ENCODE measurements around the gene CDH23.

CDH23 gene

DNA sequence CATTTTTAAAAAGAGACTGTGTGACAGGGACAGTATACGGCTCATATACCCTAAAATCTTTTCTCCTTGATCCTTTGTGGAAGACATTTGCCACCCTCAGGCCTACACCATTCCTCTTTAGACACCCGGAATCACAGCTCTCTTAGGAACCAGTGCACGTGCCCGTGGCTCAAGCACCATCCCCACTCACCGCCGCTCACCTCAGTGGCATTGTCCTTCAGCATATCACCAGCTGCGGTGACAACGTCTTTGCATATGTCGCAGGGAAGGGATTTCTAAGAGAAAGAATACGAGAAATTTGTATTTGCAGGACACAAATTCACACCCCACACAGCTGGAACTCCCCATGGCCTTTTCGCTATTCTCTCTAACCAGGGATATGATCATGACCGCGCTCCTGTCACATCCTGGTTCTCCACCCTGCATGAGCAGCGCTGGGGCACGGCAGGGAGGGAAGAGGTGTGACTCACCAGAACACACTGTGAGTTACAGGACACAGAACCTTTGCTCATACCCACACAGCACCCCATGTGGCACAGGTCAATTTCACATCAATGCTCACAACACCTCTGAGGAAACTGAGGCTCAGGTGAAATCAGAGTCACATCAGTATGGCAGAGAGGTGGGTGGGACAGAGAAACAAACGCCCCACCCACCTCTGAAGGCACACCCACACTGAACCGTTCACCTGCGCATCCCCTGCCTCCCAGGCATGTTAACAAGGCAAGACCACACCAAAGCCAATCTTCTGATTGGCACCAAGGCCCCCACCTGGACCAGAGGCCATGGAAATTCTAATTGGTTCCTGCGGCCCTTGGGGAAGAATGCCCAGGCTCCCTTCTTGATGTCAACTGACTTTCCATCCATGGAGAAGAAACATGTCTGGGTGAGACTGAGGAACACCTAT, 435.2 kb downstream of the CDH23 start:
- no peak for DNase-seq

DNA sequence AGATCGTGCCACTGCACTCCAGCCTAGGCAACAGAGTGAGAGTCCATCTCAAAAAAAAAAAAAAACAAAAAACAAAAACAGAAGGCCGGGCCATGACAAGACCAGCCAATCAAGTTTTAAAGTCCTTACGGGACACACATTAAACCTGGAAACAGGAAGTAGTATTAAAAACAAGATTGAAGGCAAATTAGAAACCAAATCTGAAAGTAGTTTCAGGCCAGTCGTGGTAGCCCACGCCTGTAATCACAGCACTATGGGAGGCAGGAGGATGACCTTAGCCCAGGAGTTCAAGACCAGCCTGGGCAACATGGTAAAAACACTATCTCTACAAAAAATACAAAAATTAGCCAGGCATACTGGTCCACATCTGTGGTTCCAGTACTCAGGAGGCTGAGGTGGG, 436.2 kb downstream of the CDH23 start:
- no peak for DNase-seq

DNA sequence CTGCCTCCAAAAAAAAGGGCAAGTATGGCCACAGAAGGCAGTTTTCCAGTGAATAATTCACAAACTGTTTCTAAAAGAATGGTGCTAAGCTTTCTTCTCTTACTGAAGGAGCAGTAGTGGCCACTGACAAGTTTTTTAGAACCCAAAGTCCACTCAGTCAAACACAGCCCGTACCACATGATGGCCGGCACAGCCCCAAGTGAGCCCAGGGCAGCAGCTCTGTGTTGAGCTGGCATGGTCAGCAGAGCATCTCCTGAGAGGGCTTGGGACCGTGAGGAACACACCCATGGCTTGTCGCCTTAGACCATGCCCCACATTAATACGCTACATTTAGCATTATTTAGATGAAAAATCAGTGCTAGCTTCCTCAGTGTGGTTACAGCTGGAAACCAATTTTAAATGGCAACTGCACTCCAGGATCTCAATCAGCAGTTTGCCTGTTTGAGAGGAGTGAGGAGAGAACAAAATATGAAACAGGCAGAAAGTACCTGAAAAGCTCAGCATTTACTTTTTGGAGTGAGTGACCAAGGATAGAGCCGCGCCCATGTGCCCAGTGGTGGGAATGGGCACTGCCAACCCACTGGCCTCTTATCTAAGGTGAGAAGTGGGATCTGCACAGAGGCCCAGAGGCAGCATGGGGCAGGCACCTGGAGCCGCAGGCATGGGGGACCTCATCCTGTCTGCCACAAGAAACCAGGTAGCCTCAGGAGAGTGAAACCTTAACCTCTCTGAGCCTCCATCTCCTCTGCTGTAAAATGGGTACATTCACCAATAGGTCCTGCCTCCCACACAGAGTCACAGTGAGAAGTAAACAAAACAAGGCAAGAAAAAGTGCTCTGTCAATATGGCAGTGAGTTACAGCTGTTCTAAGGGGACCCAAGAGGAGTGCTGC, 437.0 kb downstream of the CDH23 start:
- no peak for DNase-seq

DNA sequence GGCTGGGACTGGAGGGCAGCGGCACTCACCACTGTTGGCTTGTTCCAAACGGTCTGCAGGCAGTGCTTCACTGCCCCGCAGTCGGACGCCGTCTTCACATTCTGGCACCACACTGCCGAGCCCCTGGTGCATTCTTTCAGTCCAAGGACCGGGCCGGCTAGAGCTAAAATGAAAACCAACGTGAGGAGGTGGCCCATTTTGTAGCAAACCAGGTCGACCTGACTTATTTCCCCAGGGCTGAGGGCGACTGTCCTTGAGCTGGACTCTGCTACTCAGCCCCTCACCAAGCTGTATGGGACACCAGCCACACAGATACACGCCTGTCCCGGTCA, 437.6 kb downstream of the CDH23 start:
- DNase-seq = no peak

DNA sequence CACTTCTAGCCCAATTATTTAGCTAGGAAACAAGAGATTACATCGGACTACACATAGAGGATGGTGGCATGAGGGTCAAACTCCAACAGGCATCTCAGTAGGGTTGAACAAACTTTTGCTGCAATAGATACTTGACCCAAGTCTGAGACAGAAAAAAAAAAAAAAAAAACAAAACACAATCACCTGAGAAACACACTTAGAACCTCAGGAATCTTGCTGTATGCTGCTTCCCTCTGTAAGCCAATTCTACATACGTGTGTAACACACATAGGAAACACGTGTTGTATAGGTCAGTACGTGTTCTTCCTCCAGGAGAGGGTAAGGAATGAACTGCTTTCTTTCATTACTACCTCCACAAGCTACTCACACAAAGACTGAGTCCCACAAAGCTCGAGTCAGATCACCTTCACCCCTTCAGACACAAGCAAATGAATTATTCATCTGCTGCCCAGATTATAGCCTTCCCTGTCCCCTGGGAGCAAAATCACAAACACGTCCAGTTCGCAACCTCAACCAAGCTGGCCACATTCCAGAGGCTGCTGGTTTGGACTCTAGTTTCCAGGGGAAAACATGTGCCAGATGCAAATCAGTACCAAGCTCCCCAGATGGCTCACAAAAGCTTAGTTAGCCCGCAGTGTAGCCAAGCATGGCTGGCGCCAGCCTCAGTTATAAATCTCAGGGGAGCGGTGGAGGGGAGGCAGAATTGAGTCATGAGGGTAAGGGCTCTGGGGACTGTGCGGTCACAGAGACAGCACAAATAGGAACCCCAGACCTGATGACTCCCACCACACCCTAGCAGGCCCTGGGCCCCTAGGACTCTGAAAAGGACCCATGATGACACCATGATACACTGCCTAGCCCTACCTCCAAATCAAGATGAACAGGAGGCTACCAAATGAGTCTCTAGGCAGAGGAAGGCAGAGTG, 439.2 kb downstream of the CDH23 start:
- DNase-seq = no peak

DNA sequence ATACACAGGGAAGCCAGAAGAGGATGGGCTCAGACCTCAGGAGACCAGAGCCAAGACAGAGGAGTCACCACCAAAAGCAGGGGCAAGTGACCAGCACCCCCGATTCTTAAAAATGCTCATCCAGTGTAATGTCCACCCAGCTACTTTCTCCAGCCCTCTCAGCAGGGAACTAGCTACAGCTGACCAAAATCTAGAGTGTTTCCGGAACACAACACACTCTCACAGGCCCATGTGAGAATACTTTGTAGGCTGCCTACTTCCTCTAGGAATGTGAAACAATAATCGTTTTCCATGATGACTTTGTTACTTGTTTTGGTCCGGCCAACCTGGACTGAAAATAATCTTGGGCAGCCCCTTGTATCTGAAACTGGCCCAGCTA, 439.9 kb downstream of the CDH23 start:
- no peak for DNase-seq

DNA sequence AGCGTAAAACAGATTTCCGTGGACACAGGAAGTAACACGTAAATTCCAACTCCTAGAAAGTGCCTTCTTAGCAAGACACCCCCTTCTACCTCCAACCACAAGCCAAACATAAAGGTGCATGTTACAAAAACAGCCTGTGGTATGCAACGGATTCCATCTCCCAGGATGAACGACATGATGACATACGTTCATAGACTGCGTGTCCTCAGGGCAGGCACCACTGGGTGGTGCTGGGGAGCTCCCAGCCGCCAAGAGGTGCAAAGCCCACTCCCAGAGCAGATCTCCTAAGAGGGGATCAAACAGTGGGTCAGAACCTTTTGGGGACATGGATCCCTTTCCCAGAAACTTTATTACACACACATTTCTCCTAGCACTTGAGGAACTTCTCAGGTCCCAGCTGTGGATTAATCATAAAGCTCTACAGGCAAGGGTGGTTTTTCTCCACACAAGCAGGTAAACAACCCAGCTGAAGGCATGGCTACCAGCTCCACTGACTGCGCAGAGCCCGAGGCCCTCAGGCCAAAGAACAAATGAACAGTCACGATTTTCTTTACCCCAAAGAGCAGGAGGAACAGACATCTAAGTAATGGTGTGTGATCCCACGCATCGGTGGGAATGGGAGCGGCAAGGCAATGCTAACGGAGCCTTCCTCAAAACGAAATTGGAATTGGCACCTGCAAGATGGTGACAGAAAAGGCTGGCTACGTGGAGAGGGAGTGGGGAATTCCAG, 440.5 kb downstream of the CDH23 start:
- no peak for DNase-seq

DNA sequence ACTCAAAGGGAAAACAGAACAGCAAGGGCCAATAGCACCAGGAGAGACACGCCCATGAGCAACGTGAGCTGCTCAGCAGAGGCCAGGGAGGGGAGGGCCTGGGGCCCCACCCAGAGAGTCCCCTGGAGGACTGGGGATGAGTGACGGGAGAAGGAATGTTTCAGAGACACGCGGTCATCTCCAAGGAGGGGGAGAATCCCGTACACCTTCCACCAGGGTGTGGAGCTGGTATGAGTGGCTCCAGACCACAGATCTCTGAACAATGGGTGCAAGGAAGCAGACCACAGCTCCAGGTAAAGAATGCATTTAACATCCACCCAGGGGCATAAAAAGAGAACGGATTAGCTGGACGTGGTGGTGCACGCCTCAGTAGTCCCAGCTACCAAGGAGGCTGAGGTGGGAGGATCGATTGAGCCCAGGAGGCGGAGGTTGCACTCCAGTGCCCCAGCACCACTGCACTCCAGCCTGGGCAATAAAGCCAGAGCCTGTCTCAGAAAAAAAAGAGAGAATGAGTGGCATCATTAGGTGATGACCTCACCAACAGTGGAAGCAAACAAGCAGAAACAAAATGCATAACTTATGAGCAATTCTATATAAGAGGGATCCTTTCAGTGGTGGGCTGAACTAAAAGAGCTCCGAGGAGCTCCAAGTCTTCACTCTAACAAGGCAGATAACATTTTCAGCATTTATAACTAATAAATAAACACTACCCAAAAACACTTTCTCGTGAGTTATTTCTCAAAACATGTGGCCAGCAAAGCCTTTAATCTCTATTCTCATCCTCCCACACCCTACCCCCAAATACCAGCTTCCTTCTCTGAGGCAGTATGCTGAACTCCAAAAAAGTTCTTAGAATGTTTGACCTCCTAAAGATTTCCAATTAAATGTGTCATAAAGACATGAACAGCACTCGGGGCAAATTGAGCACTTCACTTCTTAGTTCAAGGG, 441.8 kb downstream of the CDH23 start:
- no peak for DNase-seq

DNA sequence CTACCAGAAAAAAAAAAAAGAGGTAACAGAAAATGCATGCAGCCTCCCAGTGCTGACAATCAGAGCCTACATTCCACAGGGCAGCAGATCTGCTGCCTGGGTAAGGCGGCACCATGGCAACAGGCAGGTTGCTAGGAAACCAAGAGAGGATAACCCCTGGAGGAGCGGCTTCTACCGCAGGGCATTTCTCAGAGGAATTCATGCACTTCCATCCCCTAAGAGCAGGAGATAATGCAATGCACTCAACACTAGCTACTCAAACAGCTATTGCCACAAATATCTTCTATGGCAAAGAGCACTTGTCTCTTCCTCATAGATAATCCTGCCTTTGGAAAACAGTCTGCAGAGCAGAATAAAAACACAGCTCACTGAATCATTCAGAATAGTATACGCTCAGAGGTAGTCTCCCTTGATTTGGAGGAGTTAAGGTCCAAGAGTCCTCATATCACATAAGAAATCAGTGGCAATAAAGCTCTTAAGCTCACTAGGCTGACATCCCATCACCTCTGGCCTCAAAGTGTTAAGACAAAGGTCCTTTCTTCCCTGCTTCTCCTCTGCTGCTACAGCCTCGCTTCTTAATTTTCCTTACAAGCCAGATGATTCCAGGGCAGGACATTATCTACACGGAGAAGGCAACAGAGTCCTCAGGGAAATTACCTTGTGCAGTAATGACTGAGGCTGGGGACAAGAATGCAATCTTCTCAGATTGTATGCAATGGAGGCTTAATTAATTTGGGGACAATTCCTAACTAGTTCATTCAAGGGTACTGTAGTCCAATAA, 443.6 kb downstream of the CDH23 start:
- no peak for DNase-seq

DNA sequence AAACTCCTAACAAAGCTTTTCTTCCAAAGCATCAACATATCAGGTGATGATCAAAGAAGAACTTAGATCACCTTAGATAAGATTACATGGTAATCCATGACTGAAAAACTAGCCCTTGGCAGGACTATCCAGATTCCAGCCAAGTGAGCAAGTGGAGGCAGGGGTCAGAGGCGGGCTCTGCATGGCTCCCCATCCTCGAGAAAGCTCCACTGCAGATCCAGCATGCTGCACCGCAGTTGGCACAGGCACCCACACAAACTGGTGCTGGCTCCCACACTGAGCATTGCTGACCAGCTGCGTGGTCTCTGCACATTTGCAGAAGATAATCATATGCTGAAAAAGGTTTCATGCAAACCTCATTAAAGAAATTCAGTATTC, 444.2 kb downstream of the CDH23 start:
- DNase-seq = no peak

DNA sequence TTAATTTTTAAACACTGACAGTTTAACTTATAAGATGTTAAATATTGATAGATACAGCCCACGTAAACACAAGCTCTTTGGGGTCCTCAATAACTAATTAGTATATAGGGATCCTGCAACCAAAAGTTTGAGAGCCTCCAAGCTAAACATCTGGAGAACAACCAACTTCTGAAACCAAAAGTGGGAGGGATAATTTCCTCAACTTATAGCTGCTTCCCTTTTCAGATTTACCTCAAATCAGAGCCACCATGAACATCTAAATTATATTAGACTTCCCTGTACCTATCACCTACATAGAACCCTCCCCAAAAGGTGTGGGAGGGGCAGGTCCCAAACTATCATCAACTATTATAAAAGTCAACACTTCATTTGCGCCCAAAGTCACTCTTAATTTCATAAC, 445.7 kb downstream of the CDH23 start:
- DNase-seq = no peak

DNA sequence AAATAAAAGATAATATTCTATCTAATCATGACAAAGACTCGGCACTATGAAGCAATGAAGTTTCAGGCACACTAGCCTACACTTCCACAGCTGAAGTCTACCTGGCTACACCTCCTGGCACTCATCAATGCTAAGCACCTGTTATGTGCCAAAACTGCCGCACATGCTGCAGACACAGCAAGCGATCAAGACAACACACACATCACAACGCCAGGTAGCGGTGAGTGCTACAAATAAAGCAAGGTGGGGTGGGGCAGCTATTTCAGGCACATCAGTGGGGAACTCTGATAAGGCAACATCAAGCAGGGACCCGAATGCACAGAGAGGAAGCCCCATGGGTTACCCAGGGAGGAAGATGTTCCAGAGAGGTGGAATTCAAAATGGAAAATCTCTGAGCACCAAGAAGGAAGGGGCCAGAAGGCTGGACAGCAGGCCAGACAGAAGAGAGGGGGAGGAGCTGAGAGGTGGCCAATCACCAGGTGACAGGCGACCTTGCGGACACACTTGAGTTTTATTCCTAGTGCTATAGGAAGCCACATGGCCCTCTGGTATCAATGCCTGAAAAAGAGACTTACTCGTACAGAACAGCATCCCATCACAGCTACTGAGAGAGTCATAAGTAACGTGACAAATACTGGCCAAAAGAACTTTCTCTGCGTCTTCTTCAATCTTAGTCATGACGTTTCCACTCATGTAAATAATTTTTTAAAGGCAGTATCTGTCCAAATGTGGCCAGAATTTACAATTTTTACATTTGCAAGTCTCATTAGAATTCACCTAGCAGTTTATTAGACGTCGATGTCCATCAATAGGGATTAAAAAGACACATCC, 446.4 kb downstream of the CDH23 start:
- DNase-seq = no peak

DNA sequence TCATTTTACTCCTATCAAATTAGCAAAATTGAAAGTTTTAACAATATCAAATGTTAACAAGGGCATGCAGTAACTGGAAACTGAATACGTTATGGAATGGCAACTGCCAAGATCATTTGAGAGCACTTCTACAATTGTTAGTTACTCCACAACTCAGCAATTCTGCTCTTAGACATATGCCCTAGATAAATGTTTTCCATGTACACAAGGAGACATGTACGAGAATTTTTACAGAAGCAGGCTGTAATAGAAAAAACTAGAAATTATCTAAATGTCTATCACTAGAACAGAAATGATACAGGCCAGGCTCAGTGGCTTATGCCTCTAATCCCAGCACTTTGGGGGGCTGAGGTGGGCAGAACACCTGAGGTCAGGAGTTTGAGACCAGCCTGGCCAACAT, 447.4 kb downstream of the CDH23 start:
- DNase-seq = no peak

DNA sequence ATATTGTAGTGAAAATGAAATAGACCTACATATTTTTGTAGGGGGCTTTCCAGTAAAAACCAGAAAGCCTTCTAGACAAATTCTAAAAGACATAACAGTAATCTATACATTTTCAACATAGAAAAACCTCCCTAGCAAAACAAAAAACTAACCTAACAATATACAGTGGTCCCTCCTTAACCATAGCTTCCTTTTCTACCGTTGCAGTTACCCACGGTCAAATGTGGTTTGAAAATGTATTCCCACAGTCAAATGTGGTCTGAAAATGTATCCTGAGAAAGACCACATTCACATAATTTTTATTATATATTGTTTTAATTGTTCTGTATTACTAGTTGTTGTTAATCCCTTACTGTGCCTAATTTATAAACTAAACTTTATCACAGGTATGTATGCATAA, 448.0 kb downstream of the CDH23 start:
- DNase-seq = no peak

DNA sequence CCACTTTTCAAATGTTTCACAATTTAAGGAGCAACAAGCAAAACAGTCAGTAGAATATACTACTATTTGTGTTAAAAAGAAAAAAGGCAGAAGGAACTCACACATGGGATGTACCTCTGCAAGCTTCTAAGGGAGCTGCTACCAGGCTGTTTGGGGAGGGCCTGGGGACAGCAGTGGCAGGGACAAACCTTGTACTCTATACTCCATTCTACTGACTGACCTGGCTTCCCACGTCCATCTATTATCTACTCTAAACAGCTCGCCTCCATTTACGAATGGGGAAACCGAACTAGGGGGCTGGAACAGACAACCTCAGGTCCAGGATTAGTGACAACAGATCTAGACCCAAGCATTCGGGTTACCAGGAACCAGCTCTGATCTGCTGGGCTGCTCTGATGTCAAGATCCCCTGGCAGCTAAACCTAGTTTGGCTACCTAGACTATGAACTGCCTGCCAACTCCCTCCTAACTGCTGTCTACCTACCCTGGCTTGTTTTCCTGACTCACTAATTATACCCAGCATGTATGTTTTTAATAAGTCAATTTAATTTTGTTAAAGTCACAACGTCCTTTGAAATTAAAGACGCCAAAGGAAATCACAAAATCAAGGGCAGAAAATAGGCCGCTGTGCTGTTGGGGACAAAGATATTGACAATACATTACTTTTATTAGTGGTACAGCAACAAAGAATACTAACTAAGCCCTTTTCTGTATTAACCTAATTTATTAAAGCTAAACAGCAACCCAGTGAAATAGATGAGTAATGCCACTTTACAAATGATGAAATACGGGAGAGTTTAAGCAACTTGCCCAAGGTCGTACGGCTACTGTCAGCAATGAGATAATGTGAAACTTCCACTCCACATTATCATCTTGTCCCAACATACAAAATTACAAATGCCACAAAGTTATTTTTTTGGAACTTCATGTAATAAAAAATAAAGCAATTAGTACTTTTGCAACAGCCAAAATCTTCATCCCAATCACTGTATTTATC, 449.0 kb downstream of the CDH23 start:
- DNase-seq = no peak

DNA sequence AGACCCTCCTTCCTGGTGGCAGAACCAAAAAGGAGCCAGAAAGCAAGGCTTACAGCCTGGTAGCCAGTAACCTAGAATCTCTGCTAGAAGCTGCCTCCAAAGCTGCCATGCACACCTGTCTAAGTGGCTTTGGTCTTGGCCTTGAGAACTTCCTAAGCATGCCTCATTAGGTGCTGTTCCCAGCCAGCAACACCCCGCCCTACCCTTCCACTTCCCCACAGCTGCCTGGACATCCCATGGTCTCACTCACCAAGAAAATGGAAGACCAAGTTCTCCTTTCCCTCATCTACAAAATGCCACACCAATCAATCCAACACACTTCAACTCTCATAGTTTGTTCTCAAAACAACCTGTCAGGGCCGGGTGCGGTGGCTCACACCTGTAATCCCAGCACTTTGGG, 450.1 kb downstream of the CDH23 start:
- DNase-seq = no peak

DNA sequence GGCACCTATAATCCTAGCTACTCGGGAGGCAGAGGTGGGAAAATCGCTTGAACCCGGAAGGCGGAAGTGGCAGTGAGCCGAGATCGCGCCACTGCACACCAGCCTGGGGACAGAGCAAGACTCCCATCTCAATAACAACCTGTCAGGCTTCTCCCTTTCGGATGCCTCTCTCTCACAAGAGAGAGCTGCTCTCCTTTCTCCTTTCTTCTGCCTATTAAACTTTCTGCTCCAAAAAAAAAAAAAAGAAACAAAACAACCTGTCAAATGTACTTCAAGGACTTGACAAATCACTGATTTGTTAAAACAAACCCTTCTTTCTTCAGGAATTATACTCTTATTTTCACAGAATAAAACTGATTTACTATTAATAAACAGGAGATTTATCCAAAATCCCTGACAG, 450.7 kb downstream of the CDH23 start:
- no peak for DNase-seq

All from bone marrow (tissue), 2 donors.